ENCODE measurements around the gene ABLIM1.

Gene ABLIM1

DNA sequence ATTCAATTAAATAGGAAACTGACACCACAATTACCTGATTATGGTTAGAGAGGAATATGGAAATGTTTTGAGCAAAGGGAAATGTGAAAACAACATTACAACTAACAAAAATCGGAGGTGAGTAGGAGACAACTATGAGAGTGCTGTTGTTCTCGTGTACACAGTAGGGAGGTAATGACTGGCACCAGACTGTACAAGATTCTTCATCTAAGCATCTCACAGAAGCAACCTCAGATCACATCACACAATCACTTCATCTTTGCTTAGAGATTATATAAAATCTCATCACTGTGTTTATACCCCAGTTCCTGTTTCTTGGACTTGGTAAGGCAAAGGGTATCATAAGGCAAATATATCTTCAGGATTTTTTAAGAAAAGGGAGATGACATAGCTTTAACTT is 14.9 kb downstream of the ABLIM1 start:
- DNase-seq, result no peak

DNA sequence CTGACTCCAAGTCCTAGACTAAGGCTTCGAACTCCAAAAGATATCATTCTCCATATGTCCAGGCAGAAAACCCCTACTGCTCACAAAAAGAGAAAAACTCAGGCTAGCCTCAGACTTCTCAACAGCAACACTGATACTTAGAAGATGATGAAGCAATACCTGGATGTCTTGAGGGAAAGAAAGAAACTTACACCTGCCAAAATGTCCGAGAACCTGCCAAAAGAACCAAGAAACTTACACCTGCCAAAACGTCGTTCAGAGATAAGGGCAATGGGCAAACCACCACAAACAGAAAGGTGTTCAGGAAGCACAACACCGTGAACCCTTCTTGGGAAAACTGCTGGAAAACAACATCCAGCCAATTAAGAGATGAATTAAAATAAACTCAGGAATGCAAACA is 15.3 kb downstream of the ABLIM1 start:
- no peak for DNase-seq

DNA sequence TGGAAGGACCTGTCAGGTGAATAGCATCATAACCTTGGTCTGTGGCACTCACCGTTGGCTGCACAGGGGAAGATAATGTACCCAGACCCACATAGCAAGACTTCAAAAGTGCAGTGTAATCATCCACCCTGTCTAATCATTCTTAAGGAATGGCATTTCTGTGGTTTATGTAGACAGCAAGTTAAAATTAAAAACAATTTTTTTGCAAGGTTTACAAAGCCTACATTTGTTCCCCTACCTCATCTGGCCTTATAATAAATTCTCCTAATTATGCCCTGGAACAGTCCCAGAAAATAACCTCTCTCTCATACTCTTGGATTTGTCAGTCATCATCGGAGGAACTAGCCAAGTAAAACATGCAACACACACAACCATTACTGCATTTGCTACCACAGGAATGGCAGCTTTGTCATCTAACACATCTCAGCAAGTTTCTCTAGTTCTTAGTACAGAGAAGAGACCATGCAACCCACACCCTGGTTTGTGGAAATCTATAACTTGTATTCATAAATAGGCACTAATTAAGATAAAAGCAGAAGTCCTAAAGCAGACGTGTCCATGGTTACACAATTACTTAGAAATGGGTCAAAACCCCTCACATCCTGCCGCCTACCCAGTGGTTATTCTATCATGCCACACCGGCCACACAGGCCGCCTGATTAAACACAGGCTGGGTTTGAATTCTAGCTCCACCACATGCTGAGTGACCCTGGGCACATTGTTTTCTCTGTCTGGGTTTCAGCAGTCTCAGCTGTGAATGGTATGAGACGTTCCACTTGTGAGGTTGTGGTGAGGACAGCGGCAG is 19.1 kb downstream of the ABLIM1 start:
- DNase-seq, result no peak

- no peak for DNase-seq
Observed at GRCh38 chr10:114635797-114636550, 22.1 kb downstream of the ABLIM1 start.

DNA sequence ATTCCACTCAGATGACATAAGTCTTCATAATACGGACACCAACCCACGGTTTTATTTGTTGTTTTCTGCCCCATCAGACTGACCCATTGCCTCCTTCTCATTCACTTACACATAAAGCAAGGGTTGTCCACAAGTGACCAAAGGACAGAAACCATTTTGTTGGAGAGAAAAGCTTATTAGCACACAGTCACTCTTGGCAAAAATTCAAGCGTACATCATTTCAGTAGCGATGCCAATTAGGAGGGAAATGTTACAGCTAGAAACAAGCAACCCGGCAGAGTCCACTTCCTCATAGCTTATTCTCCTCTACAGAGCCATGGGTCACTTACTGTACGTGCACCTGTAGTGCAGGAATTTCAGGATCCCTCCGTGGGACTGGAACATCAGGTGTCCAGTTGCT is 23.0 kb downstream of the ABLIM1 start:
- DNase-seq, result no peak

DNA sequence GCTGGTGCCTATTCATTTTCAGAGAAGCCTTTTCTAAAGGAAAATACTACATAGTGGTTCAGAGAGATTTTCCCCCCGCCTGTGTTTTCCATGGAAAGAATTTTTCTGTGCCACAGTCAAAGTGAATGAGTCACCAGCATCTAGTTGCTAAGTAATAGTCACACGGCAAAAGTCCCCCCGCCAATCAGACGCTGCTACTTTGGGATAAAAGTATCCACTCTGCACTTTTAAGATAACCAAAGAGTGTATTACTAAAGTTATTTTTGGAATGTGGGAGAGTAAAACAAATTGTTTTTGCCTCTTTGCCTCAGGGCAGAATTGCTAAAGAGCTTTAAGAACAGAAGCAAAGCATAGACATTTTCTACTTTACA is 23.5 kb downstream of the ABLIM1 start:
- no peak for DNase-seq

DNA sequence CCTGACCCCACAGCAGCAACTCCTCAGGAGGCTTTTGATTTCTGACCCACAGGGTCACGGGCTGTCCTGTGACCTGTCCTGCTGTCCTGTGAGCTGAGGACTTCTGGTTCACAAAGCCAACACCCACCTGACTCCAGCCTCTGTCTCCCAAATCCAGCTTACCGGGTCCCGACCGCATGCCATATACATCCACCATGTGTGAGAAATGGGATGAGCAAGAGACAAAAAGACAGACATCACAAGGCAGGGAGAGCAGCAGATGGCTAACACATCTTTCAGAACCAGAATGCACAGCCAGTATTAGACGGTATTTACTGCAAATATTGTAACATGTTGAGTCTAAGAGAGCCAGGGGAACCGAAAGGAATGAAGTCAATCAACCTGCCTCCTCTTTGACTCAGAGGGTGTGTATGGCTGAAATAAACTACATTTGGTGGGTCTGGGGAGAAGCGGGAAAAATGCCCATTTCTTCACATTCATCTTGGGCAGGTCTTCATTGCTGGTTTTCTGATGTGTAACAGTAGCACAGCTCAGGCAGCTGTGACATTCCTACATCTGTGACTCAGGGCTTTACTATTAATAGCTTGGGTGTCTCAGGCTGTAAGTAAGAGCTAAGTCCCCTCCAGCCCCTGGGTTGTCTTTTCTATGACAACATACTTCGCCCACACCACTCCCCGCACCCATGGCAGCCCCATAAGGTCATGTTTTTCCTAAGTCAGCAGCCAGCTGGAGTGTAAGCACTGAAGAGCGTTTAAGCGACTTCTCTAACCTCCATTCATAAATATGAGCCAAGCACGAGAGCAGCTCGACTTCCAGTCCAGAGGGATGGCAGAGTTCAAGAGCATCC is 25.0 kb downstream of the ABLIM1 start:
- no peak for DNase-seq

DNA sequence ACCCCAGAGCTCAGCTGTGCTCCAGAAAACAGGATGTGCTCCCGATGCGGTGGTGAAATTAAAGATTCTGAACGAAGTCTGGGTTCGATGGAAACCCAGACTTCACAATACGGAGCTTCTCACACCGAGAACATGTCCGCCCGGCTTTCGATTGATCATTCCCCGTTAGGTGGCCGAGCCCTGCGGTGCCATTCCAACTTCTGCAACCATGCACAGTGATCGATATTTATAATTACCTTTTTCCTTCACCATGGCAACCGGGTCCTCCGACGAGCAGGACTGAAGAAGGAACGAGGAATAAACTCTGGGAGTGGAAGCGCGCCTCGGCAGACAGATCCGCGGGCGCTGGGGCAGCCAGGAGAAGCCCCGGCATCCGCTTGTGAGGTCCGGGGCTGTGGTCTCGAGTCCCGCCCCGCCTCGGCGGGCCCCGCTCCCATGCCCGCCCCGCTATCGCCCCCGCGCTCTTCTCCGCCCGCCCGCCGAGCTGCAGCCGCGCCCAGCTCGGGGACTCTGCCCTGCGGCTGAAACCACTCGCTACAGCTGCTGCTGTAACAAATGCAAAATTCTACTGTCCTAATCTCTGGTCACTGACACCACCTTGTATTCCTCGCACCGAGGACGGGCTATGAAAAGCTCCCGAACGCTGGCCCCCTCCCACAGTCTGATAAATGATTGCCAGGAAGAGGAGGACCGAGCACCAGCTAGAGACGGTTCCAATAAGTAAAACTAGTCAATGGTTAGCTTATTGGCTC is 26.2 kb downstream of the ABLIM1 start:
- no peak for DNase-seq

DNA sequence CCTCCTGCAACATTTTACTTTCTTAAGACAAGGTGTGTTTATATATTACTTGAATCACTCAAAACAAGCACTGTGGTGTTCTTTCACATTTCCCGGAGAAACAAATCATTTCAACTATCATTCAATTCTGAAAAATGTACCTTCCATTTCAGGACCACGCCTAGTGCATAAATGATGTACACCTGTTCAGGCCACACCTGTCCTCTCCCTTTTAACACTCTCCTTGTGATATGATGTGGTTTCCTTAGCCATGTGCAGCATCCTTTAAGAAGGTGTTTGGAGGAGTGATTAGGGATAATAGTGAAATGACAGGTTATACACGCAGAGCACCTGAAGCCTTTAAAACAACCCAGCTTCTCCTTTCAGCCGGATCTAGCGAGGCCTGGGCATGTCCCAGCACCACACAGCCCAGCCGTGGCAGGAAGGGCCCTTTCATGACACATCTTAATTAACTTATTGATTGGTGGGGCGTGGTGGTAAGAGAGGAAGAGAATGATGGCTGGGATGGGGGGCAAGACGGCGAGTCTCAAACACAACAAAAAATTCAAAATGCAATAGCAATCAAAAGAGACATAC is 26.9 kb downstream of the ABLIM1 start:
- no peak for DNase-seq

DNA sequence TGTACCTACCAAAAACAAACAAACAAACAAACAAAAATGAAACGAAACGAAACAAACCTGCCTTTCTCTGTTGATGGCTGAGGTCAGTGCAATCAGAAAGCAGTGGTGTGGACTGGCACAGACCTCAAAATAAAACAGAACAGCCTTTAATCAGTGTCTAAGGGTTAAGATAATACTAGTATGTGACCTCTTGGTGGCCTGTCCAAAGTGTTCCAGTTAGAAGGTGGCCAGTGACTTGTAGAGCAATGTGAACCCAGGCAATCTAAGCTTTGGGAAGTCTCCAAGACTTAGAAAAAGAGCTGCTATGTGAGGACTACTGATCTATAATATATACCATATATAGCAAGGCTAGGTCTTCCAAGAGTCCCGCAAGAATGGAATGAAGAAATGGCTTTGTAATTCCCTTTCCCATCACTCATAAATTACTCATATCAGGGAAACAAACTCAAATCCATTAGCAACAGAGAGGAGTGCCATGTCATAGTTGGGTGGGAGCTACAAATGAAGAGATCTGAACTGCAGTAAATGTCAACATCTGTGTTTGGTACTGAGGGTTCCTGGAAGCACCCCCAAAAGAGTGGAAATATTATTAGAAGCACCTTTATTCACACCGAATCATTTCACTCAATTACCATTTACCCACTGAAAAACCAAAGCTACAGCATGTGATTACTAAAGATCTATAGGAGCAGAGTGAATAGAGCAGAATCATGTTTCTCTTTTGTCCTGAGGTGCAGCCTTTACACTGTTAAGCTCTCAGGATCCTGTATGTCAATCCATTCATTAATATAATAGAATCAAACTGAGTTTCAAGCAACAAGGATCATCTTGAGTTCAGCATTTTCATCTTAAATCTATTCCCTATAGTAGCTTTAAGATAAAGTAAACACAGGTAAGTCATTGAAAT is 28.0 kb downstream of the ABLIM1 start:
- no peak for DNase-seq

GRCh38 chr10:114629083-114629823 is 28.8 kb downstream of the ABLIM1 start:
- DNase-seq, result no peak

GRCh38 chr10:114628106-114628505 is 30.0 kb downstream of the ABLIM1 start:
- no peak for DNase-seq

DNA sequence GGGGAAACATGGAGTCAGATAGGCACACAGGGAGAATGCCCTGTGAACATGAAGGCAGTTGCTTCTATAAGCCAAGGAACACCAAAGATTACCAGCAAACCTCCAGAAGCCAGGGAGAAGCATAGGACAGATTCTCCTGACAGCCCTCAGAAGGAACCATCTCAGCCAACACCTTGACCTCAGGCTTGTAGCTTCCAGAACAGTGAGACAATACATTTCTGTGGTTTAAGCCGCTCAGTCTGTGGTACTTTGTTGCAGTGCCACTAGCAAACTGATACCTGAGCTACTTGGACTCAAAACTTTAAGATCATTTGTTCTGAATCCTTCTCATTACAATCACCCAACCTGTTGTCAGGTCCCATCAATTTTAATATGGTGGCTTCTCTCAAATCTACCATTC is 31.2 kb downstream of the ABLIM1 start:
- DNase-seq, result no peak

DNA sequence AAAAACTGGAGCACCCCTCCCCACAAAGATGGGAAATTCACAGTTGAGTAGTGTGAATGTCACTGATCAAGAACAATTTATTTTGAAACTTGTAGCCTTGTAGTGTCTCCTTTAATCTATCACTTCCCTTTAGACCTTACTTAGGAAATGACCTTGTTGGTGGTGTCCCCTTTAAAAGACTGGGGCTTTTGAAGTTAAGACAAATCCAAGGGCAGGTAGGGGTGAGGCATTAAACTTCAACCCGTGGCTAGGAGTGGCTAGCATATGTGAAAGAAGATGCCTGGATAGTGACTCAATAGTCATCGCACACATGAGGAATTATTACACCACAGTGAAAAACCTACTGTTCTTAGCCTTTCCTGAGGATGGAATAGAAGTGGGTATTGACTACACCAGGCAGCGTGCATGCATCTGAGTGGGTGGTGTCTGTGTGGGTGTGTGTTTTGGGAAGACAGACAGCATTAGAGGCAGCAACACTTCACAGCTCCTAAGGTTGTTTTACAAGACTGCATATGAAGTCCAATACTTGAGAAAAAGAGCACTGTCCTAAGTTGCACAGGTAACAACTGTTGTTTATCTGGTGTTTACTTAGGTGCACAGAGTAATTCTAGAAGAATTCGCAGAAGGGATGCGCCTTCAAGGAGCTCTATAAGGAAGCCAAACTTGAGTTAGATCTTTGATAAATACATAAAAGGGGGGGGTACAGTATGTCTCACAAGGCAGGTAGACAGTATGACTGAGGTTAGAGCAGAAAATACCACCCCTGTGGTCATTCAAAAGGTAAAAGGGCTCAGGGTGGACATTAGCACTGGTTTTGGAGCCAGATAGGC is 32.9 kb downstream of the ABLIM1 start:
- DNase-seq, result no peak

GRCh38 chr10:114624422-114624821 is 33.7 kb downstream of the ABLIM1 start:
- DNase-seq, result no peak

DNA sequence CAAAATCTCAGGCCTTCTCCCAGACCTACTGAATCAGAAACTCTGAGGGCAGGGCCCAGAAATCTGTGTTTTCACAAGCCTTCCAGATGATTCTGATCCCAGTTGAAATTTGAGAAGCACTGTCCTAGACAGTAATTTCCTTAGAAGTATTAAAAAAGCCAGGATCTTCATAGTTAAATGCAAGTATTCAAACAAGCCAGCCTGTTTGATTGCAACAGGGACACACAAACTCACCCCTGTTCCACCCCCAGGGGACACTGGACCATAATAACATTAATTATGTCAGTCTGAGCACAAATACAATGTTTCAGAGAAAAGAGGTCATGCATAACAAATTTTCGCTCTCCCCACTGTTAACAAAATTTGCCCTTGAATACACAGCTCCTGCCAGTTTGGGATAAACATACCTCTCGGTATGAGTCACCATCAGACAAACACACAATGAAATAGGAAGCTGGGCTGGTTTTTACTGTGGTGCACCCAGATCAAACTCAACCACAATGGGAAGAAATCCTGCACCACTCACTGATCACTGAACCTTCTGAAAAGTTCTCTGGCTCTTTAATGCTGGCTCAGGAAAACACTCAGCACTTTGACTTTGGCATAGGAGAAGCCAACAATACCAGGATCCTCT is 34.3 kb downstream of the ABLIM1 start:
- DNase-seq, result no peak

GRCh38 chr10:114623155-114623554 is 34.9 kb downstream of the ABLIM1 start:
- DNase-seq, result no peak

GRCh38 chr10:114618722-114619121 is 39.4 kb downstream of the ABLIM1 start:
- no peak for DNase-seq

GRCh38 chr10:114616516-114616915 is 41.6 kb downstream of the ABLIM1 start:
- DNase-seq, result no peak
